Esophagus muscularis mucosa (tissue), 4 donors: ENCODE measurements around the gene CD101. TPM values are rescaled to one million over a fixed set of nuclear protein-coding genes. Genes with fewer than 3 reads are reported as not detected.

Experiments used
- DNase-seq: peaks from one replicate; pipeline ENCODE4 v3.0.0-alpha.2; 2017; ENCODE audit errors: extremely low spot score
- H3K27ac ChIP-seq, 4 donors: fragments of 200-600 bp; sonication (generic); replicated peaks in 1 of 4; 1 replicate in 3 of 4; 2 replicates in 1 of 4; pipeline ENCODE4 v1.5.1; 2016 to 2019; ENCODE audit warnings: mild to moderate bottlenecking in 1 of 4
- H3K27me3 ChIP-seq, 4 donors: fragments of 200-600 bp; sonication (generic); one replicate each; pipeline versions ENCODE4 v1.5.1 to v1.6.0; 2016 to 2019
- H3K36me3 ChIP-seq, 4 donors: fragments of 200-600 bp; sonication (generic); one replicate each; pipeline ENCODE4 v1.5.1; 2016 to 2019
- H3K4me1 ChIP-seq, 4 donors: fragments of 200-600 bp; sonication (generic); one replicate each; pipeline ENCODE4 v1.5.1; 2016 to 2019
- H3K4me3 ChIP-seq, 4 donors: fragments of 200-600 bp; sonication (generic); 1 replicate in 2 of 4; 2 replicates in 2 of 4; pipeline ENCODE4 v1.5.1; 2016 to 2019; ENCODE audit warnings: mild to moderate bottlenecking in 4 of 4, moderate library complexity in 1 of 4
- H3K9me3 ChIP-seq, 4 donors: fragments of 200-600 bp; sonication (generic); 1 replicate in 3 of 4; 2 replicates in 1 of 4; pipeline ENCODE4 v1.5.1; 2016 to 2019
- CTCF ChIP-seq, 3 experiments: fragments of 200-600 bp in 2 of 3; fragments of 450-650 bp in 1 of 3; sonication (generic) in 2 of 3; IDR thresholded peaks; one replicate each; pipeline ENCODE4 v1.5.1; 2017 to 2019; ENCODE audit warnings: antibody characterized with exemption in 3 of 3, mild to moderate bottlenecking in 2 of 3, moderate library complexity in 1 of 3
- EP300 ChIP-seq: sonication (generic); formaldehyde crosslinking; IDR thresholded peaks from one replicate; pipeline ENCODE4 v1.6.1; 2017; ENCODE audit warnings: antibody characterized with exemption
- POLR2A ChIP-seq: fragments of 450-650 bp; IDR thresholded peaks from one replicate; pipeline ENCODE4 v1.6.1; 2017; ENCODE audit warnings: antibody characterized with exemption, moderate library complexity, mild to moderate bottlenecking, low read depth
- POLR2AphosphoS5 ChIP-seq, 2 donors: sonication (generic); formaldehyde crosslinking; IDR thresholded peaks; one replicate each; pipeline ENCODE4 v1.6.1; 2017; ENCODE audit warnings: antibody characterized with exemption in 2 of 2
- WGBS: methylation state at CpG from one replicate; pipeline ENCODE4 v1.1.5; 2018; 5-methylcytosine and 5-hydroxymethylcytosine counted together
- intact Hi-C: fragments of 100-400 bp; cut with DNase I; formaldehyde crosslinking; loops from one replicate; pipeline ENCODE4 v1.15.1; 2023
- total RNA-seq, 4 donors: library from RNA; depleted of rRNA; stranded (reverse); fragments of >200 nt; gene quantifications; one replicate each; pipeline versions ENCODE4 v1.1.0 to v1.2.1, GENCODE V29; 2016

Gene CD101
- total RNA-seq, 4 donors from 2014 or later = 0.26 to 1.5 (median 0.87) TPM

DNA sequence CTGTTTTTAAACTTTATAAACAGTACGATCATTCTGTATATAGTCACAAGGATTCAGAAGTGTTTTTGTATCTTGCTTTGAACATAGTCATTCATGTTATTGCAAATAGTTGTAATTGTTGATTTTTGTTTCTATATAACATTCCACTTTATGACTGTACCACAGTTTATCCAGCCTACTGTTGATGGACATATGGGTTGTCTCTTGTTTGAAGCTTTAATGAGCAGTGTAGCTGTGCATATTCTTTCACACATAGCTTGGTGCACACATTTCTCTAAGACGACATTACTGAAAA is 6.1 kb downstream of the CD101 start:
- no peaks in the 10 kb centered on the region for H3K9me3 ChIP-seq
- intact Hi-C loops = no loop called here
- H3K27ac ChIP-seq = no peak overlapping the region
- 91% methylated on average over 2 of the region's 2 CpGs for WGBS
- no peak for TF ChIP-seq EP300
- TF ChIP-seq POLR2AphosphoS5 (IDR thresholded peaks at IDR 0.05) = no peak
- TF ChIP-seq CTCF (IDR thresholded peaks at IDR 0.05) = no peak
- TF ChIP-seq POLR2A = no peak
- H3K27me3 ChIP-seq = no peaks in the 10 kb centered on the region
- no peak for DNase-seq
- H3K36me3 ChIP-seq = no peaks in the 10 kb centered on the region
- H3K4me3 ChIP-seq = no peak overlapping the region
- no peaks in the 10 kb centered on the region for H3K4me1 ChIP-seq

DNA sequence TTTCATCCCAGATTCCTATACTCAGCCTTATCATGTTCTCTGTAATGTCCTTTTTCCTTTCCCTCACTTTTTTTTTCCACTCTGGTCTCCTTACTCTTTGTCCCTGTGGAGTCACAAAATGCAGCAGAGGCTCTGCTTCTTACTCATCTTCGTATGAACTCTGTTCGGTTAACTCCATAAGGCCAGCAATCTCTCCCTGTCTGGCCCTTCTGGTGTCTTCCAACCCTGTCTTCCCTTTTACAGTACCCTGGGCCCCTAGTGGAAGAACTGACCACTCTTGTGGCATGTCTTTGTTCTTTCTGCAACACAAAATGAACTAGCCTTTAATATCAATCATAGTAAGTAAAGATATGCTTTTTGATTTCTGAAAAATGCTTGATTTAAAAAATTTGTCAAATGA is 7.1 kb downstream of the CD101 start:
- no peak for TF ChIP-seq POLR2A
- no peak for TF ChIP-seq CTCF (IDR thresholded peaks at IDR 0.05)
- no peak for TF ChIP-seq POLR2AphosphoS5 (IDR thresholded peaks at IDR 0.05)
- TF ChIP-seq EP300 = no peak
- H3K4me3 ChIP-seq = no peak overlapping the region

GRCh38 chr1:117009132-117009531 is 7.6 kb downstream of the CD101 start:
- no peaks in the 10 kb centered on the region for H3K4me1 ChIP-seq
- no peaks in the 10 kb centered on the region for H3K36me3 ChIP-seq
- no peak for TF ChIP-seq POLR2A
- TF ChIP-seq CTCF (IDR thresholded peaks at IDR 0.05) = no peak
- TF ChIP-seq POLR2AphosphoS5 (IDR thresholded peaks at IDR 0.05) = no peak
- no peak for TF ChIP-seq EP300
- no peak overlapping the region for H3K27ac ChIP-seq
- no peak overlapping the region for H3K4me3 ChIP-seq
- no peak for DNase-seq
- WGBS = 71% methylated on average over 3 of the region's 3 CpGs
- intact Hi-C loops = no loop called here
- H3K27me3 ChIP-seq = no peaks in the 10 kb centered on the region
- H3K9me3 ChIP-seq = no peaks in the 10 kb centered on the region

More for the DNA sequence above, 7.1 kb downstream of the CD101 start:
- no peak for DNase-seq
- 78% methylated on average over 2 of the region's 2 CpGs for WGBS
- Histone ChIP-seq H3K27me3 (no peaks in the 10 kb centered on the region), H3K9me3 (no peaks in the 10 kb centered on the region), H3K4me1 (no peaks in the 10 kb centered on the region), H3K27ac (no peak overlapping the region), H3K36me3 (no peaks in the 10 kb centered on the region)
- intact Hi-C loops = no loop called here

GRCh38 chr1:117010310-117010969 is 8.9 kb downstream of the CD101 start:
- H3K4me1 ChIP-seq = no peaks in the 10 kb centered on the region
- intact Hi-C loops = no loop called here
- 93% methylated on average over 3 of the region's 3 CpGs for WGBS
- H3K27me3 ChIP-seq = no peaks in the 10 kb centered on the region
- H3K36me3 ChIP-seq = no peaks in the 10 kb centered on the region
- DNase-seq = no peak
- H3K27ac ChIP-seq = no peak overlapping the region
- no peaks in the 10 kb centered on the region for H3K9me3 ChIP-seq
- TF ChIP-seq POLR2A = no peak
- TF ChIP-seq POLR2AphosphoS5 (IDR thresholded peaks at IDR 0.05) = no peak
- no peak for TF ChIP-seq CTCF (IDR thresholded peaks at IDR 0.05)
- TF ChIP-seq EP300 = no peak
- H3K4me3 ChIP-seq = no peak overlapping the region

DNA sequence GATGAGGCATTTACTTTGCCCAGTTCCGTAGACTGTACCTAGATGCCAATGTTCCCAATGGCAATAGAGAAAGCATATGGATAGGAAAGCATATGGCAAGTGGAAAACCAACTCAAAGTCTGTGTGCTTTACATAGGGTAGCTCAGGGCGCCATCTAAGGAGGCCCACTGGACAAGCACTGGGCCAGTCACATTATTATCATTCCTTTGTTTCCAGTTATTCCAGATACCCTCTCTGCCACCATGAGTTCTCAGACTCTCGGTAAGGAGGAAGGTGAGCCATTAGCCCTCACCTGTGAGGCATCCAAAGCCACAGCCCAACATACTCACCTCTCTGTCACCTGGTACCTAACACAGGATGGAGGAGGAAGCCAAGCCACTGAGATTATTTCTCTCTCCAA is 9.8 kb downstream of the CD101 start:
- Histone ChIP-seq H3K27ac (no peak overlapping the region), H3K27me3 (no peaks in the 10 kb centered on the region), H3K4me1 (no peaks in the 10 kb centered on the region), H3K9me3 (no peaks in the 10 kb centered on the region), H3K36me3 (no peaks in the 10 kb centered on the region), H3K4me3 (no peak overlapping the region)
- intact Hi-C loops = no loop called here
- DNase-seq = no peak
- TF ChIP-seq EP300 = no peak
- TF ChIP-seq POLR2A = no peak
- TF ChIP-seq CTCF (IDR thresholded peaks at IDR 0.05) = no peak
- no peak for TF ChIP-seq POLR2AphosphoS5 (IDR thresholded peaks at IDR 0.05)
- WGBS = 97% methylated on average over 3 of the region's 3 CpGs
